Measurements from ENCODE around the gene ORMDL2. TPM values are rescaled to one million over a fixed set of nuclear protein-coding genes. Genes with fewer than 3 reads are reported as not detected.
A peak's percentile ranks its signal among the peaks of the same experiment; 100 is the strongest.

The ORMDL2 gene
- total and polyA plus RNA-seq, 10 of the 15 experiments (the other 5 are each of a cell fraction or from before 2014, with no cell fraction given): 15.0 to 135 (median 33.9) TPM

- Histone ChIP-seq H3K27me3 (replicated peaks in 1 of 2; ENCODE audit: control insufficient read depth in 2 of 2, insufficient read depth in 2 of 2, low read length in 1 of 2) (no peaks in the 10 kb centered on the region), H3K4me1 (ENCODE audit: control insufficient read depth, insufficient read depth, low read length) (peaks cover 8% of the 10 kb centered on the region; the same call in 1 of the 2 replicates), H2AFZ (ENCODE audit: control insufficient read depth, low read depth, low read length) (no peak overlapping the region), H3K4me2 (ENCODE audit: control insufficient read depth, insufficient read depth) (no peak overlapping the region), H3K4me3 (no peak overlapping the region), H3K36me3 (ENCODE audit: control insufficient read depth in 2 of 2, insufficient read depth in 2 of 2, low read length in 1 of 2) (peaks cover 5 to 25% of the 10 kb centered on the region in 2 experiments), H3K27ac (ENCODE audit: control insufficient read depth, insufficient read depth) (no peak overlapping the region), H3K9me3 (replicated peaks; ENCODE audit: control insufficient read depth, insufficient read depth, low read length) (no peaks in the 10 kb centered on the region), H3K9ac (ENCODE audit: control insufficient read depth, insufficient read depth, low read length) (no peak overlapping the region), H3K79me2 (ENCODE audit: control insufficient read depth, insufficient read depth, low read length) (peaks cover 39% of the 10 kb centered on the region), H4K20me1 (ENCODE audit: control insufficient read depth, insufficient read depth) (no peaks in the 10 kb centered on the region)
- no TSS peak for BruUV-seq (replicated peaks)
- no peak for ATAC-seq
- ChIA-PET RAD21 (ENCODE audit: unreplicated experiment) (interaction anchor here (1.2 to 4.2 kb wide), 2 partner anchors 9 to 82 kb away, joined by 3 to 36 read pairs; no protein-coding TSS in a partner anchor), CTCF (interaction anchor here (0.9 to 7.2 kb wide), 11 partner anchors 8 to 223 kb away, joined by 3 to 89 read pairs (median 4); partner anchors contain the start of genes DNAJC14 and RAB5B), SMC1A (ENCODE audit: uncharacterized antibody, unreplicated experiment) (interaction anchor here (0.9 to 6.4 kb wide), 7 partner anchors 8 to 220 kb away, joined by 3 to 41 read pairs (median 6); partner anchors contain the start of gene DNAJC14), POLR2A (interaction anchor here (6.5 kb wide), 1 partner anchor 8 kb away, joined by 103 read pairs; the partner anchor contains the start of gene DNAJC14)
- DNase-seq (ENCODE audit: low read depth, low spot score): no peak
- TF ChIP-seq RAD21 (IDR thresholded peaks at IDR 0.05; ENCODE audit: insufficient read depth, low read depth, low read length) (peak; percentile 22; the same call in 1 of the 2 replicates), MYC (IDR thresholded peaks at IDR 0.05; ENCODE audit: insufficient read depth, insufficient read length, insufficient replicate concordance, low read length, severe bottlenecking) (no peak), CTCF (IDR thresholded peaks at IDR 0.05 in 2 of 3, conservative IDR thresholded peaks at IDR 0.05 in 1 of 3; ENCODE audit: control insufficient read depth in 2 of 3, extremely low read depth in 1 of 3, insufficient read depth in 1 of 3, low read depth in 3 of 3, low read length in 3 of 3) (peak in 2 of 3 experiments; percentile 22 to 25; a peak in 3 of 6 replicates)
- WGBS (ENCODE audit: insufficient coverage, insufficient replicate concordance, low lambda C conversion rate, missing lambda C conversion rate): 100% methylated on average over 1 of the region's 1 CpG
- intact Hi-C loops (cut with micrococcal nuclease; ENCODE audit: unreplicated experiment): no loop called here
- in situ Hi-C loops (cut with MboI): no loop called here
- FAIRE-seq: no peak
Measured at GRCh38 chr12:55820679-55821078, 2.8 kb downstream of the ORMDL2 start.

All from GM12878 (cell line).